ENCODE results near the gene SP2. TPM values are rescaled to one million over a fixed set of nuclear protein-coding genes. Genes with fewer than 3 reads are reported as not detected.

The SP2 gene
- total RNA-seq, 4 donors from 2014 or later = 8.6 to 29.7 (median 16.6) TPM

DNA sequence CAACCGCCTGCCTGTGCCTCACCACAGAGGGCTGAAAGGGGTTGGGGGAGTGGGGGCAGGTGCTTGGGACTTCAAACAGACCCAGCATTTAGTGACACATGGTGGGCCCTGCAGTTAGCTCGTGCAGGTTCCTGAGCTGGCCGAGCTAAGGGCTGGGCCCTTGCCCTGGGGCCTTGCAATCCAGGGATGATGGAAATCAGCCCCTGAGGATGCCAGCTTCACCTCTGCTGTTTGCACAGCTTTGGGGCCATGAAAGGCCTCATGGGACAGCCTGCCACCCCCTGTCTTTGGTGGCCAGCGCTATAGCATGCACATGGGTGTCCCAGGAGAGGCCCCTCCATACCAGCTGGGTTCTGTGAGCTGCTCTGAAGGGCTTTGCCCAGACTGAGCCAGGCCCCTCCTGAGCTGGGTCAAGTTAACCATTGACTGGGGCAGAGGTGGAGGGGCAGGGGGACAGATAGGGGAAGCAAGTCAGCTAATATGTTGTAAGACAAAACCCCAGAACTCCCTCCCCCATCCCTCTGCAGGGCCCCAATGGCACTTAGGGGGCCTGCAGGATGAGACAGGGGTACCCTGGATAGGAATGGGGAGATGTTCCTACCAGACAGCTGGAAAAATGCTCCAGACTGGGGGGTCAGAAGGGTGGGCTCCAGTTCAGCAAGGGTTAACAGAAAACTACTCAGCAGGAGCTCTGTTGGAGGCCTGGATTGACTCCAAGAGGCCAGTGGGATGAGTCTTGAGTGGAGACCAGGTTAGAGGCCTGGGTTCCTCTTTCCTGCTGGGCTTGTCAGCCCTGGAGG lies 61.0 kb downstream of the SP2 start:
- peaks cover 0 to 7% (median 0%) of the 10 kb centered on the region in 3 donors for H3K36me3 ChIP-seq
- no peaks in the 10 kb centered on the region for H3K9me3 ChIP-seq
- peak overlapping the region in 3 of 4 donors; percentile 77 to 96 (median 95) for H3K27ac ChIP-seq
- TF ChIP-seq, protein P1, sequence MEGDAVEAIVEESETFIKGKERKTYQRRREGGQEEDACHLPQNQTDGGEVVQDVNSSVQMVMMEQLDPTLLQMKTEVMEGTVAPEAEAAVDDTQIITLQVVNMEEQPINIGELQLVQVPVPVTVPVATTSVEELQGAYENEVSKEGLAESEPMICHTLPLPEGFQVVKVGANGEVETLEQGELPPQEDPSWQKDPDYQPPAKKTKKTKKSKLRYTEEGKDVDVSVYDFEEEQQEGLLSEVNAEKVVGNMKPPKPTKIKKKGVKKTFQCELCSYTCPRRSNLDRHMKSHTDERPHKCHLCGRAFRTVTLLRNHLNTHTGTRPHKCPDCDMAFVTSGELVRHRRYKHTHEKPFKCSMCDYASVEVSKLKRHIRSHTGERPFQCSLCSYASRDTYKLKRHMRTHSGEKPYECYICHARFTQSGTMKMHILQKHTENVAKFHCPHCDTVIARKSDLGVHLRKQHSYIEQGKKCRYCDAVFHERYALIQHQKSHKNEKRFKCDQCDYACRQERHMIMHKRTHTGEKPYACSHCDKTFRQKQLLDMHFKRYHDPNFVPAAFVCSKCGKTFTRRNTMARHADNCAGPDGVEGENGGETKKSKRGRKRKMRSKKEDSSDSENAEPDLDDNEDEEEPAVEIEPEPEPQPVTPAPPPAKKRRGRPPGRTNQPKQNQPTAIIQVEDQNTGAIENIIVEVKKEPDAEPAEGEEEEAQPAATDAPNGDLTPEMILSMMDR (IDR thresholded peaks at IDR 0.05) = no peak
- TF ChIP-seq POLR2A (IDR thresholded peaks at IDR 0.05) = peak; percentile 22 to 44
- peak overlapping the region in 3 of 4 donors; percentile 40 to 70 (median 63) for H3K4me3 ChIP-seq
- H3K4me1 ChIP-seq = peaks cover 0 to 13% (median 0%) of the 10 kb centered on the region in 4 donors
- DNase-seq = no peak
- H3K27me3 ChIP-seq = no peaks in the 10 kb centered on the region

DNA sequence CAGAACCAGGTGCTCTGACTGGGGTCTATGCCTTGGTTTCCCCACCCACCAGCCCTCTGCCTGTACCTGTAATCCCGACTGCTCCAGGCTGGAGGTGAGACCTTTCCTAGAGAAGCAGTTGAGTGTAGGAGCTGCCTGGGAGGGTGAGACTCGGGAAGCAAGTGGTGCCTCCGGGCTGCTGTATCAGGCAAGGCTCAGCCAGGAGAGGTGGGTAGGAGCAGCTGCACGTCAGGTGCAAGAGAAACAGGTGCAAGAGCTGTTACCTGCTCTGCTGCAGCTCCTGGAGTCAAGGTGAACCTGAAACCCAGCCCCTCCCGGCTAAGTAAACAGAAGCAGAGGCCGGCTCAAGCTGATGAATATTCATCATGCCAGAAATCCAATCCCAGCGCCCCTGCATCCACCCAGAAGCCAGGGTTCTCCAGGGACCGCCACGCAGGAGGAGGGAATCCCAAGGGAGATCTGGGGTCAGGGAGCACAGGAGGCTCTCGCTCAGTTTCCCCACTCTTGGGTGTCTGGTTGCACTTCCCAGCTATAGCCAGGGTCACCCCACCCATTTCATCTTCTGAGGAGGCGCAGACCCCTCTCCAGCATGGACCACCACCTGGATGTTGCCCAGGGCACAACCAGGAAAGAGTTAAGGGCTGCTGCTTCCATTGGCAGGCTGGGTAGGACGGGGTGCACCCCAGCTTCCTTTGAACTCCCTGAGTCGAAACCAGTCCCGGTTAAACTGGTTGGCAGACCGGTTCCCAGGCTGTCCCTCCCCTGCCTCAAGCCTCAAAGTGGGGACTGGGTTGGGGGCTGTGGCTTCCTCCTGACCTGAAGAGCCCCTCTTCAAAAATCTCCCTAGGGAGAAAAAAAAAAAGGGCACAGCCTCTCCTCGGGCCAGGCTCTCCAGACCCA lies 61.8 kb downstream of the SP2 start, which contains the start of gene PRR15L:
TSS of gene PRR15L (minus strand) at position 293 of the 900 bp plus-strand sequence. CDS start 4,649 bp downstream, outside the sequence.
- Histone ChIP-seq H3K27me3 (no peaks in the 10 kb centered on the region), H3K4me3 (peak within 1 kb of the TSS in 3 of 4 donors; percentile 40 to 70 (median 63)), H3K4me1 (peaks cover 0 to 9% (median 0%) of the 10 kb centered on the region in 4 donors), H3K9me3 (no peaks in the 10 kb centered on the region), H3K36me3 (peaks cover 0 to 6% (median 0%) of the 10 kb centered on the region in 3 donors), H3K27ac (peak within 1 kb of the TSS in 3 of 4 donors; percentile 77 to 96 (median 95))
- TF ChIP-seq, protein P1 (IDR thresholded peaks at IDR 0.05) = no peak
- TF ChIP-seq POLR2A (IDR thresholded peaks at IDR 0.05) = peak; percentile 97 to 99
- DNase-seq = peak in 2 of 3 donors; percentile 87 to 90

DNA sequence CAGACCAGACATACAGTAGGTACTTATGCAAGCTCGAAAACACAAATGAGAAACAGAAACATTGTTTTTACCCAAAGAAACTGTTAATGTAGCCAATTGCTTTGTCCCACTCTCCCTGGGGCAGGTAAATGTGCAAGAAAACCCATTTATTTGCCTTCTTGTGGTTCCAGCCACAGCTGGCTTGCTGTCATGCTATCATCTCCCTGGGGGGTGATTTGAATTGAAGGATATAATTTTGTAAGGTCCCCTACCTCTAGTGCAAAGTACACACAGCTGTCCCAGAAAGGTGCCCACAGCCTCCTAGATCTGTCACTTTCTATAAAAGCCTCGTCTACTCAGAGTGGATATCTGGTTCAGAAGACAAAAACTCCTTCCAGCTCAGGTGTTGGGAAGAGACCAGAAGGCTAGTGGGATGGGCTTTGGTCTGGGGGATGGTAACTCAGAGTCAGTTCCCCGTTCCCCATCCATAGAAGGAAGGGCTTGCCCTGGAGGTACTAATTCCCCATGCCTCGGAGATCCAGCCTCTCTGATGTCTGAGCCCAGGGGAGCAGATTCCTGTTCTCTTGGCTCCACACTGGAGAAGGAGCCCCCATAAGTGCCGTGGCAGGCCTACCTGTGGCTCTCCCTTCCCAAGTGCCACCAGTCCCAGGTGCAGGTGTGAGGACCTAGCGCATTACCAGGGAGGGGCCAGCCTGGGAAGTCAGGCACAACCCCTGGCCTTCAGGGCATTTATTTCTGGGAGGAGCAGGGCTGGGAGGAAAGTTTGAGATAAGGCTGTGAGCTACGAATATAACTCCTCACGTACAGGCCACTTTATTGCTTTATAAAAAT lies 64.0 kb downstream of the SP2 start:
- H3K4me1 ChIP-seq = peaks cover 0 to 18% (median 3%) of the 10 kb centered on the region in 4 donors
- peak overlapping the region in 2 of 4 donors; percentile 63 to 70 for H3K4me3 ChIP-seq
- H3K27me3 ChIP-seq = no peaks in the 10 kb centered on the region
- peak; percentile 93 to 97 for TF ChIP-seq POLR2A (IDR thresholded peaks at IDR 0.05)
- TF ChIP-seq, protein P1 (IDR thresholded peaks at IDR 0.05) = no peak
- no peaks in the 10 kb centered on the region for H3K36me3 ChIP-seq
- no peaks in the 10 kb centered on the region for H3K9me3 ChIP-seq
- peak overlapping the region in 3 of 4 donors; percentile 77 to 96 (median 95) for H3K27ac ChIP-seq
- peak in 2 of 3 donors; percentile 86 to 88 for DNase-seq

DNA sequence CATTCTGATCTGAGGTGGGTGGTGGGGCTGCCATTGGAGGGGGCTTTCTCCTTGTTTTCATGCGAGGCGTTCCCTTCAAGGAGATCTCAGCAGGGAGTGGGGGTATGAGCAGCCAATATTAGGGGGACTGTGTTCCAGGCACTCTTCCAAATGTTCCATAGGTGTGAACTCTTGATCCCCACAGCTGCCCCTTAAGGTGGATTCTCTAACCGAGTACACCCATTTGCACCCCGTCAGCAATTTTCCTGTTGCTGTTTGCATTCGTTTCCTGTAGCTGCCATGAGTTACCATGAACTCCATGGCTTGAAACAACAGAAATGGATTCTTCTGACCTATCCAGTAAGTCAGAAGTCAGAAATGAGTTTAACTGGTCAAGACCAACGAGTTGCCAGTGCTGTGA lies 65.4 kb downstream of the SP2 start:
- H3K27me3 ChIP-seq = no peaks in the 10 kb centered on the region
- no peak overlapping the region for H3K4me3 ChIP-seq
- peaks cover 0 to 27% (median 4%) of the 10 kb centered on the region in 4 donors for H3K4me1 ChIP-seq
- DNase-seq = no peak
- TF ChIP-seq POLR2A (IDR thresholded peaks at IDR 0.05) = no peak
- TF ChIP-seq, protein P1 (IDR thresholded peaks at IDR 0.05) = no peak
- no peaks in the 10 kb centered on the region for H3K36me3 ChIP-seq
- H3K9me3 ChIP-seq = no peaks in the 10 kb centered on the region
- H3K27ac ChIP-seq = peak overlapping the region in 2 of 4 donors; percentile 77 to 96
